ENCODE measurements around the gene IFT122. TPM values are rescaled to one million over a fixed set of nuclear protein-coding genes. Genes with fewer than 3 reads are reported as not detected.
A peak's percentile ranks its signal among the peaks of the same experiment; 100 is the strongest.

The IFT122 gene
- total RNA-seq, 2 donors from 2014 or later = 15.6 to 31.5 TPM

DNA sequence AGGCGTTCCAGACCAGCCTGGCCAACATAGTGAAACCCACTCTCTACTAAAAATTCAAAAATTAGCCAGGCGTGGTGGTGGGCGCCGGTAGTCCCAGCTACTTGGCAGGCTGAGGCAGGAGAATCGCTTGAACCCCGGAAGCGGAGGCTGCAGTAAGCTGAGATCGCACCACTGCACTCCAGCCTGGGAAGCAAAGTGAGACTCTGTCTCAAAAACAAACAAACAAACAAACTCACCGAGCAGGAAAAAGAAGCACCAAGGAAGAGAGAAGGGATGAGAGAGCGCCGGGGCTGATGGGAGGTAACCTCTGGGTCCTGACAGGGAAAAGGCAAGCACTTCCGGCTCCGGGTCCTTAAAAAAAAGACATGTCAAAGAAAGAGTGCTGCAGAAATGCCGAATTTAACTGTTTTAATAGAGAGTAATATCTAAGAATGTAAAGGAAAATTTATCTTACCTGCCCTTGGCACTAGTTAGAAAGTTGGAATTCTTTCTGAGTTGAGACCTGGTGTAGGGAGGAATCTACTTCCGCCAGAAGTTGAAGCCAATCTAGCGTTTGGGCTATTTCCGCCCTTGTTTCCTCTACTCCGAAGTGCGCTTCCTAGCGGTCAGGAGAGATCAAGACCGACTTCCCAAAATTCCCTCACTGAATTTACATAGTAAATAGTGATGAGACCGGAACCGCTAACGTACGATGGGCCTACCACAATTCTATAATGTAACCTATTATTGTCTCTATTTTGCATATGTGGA, 40.7 kb upstream of the IFT122 start:
- intact Hi-C loops (cut with DNase I) = no loop called here
- TF ChIP-seq, protein P1, sequence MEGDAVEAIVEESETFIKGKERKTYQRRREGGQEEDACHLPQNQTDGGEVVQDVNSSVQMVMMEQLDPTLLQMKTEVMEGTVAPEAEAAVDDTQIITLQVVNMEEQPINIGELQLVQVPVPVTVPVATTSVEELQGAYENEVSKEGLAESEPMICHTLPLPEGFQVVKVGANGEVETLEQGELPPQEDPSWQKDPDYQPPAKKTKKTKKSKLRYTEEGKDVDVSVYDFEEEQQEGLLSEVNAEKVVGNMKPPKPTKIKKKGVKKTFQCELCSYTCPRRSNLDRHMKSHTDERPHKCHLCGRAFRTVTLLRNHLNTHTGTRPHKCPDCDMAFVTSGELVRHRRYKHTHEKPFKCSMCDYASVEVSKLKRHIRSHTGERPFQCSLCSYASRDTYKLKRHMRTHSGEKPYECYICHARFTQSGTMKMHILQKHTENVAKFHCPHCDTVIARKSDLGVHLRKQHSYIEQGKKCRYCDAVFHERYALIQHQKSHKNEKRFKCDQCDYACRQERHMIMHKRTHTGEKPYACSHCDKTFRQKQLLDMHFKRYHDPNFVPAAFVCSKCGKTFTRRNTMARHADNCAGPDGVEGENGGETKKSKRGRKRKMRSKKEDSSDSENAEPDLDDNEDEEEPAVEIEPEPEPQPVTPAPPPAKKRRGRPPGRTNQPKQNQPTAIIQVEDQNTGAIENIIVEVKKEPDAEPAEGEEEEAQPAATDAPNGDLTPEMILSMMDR (IDR thresholded peaks at IDR 0.05) = peak; percentile 87
- H3K27ac ChIP-seq = peak overlapping the region; percentile 60

DNA sequence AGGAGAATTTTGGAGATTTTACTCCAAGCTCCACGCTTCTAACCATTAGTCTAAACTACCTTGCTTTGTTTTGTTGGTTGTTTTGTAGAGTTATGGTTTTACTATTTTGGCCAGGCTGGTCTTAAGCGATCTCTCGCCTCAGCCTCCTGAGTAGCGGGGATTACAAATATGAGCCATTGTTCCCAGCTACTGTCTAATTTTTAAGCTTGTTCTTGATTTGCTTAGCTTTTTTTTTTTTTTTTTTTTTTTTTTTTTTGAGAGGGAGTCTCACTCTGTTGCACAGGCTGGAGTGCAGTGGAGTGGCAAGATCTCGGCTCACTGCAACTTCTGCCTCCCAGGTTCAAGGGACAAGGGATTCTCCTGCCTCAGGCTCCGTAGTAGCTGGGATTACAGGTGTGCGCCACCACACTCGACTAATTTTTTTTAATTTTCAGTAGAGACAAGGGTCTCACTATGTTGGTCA, 40.1 kb upstream of the IFT122 start:
- Histone ChIP-seq H3K36me3 (no peaks in the 10 kb centered on the region), H3K4me3 (no peak overlapping the region), H3K9me3 (no peaks in the 10 kb centered on the region), H3K4me1 (no peaks in the 10 kb centered on the region), H3K9ac (ENCODE audit: low read depth in 2 of 2, low read length in 2 of 2) (no peak overlapping the region), H3K27ac (peak overlapping the region; percentile 60), H3K27me3 (no peaks in the 10 kb centered on the region)
- DNase-seq = no peak
- TF ChIP-seq, protein P1 (IDR thresholded peaks at IDR 0.05) = no peak
- intact Hi-C loops (cut with DNase I) = no loop called here

More for the DNA sequence above, 40.7 kb upstream of the IFT122 start:
- Histone ChIP-seq H3K4me3 (peak overlapping the region; percentile 84), H3K36me3 (no peaks in the 10 kb centered on the region), H3K27me3 (no peaks in the 10 kb centered on the region), H3K9me3 (no peaks in the 10 kb centered on the region), H3K4me1 (no peaks in the 10 kb centered on the region), H3K9ac (ENCODE audit: low read depth in 2 of 2, low read length in 2 of 2) (peak overlapping the region; percentile 79 to 84)
- DNase-seq = peak; percentile 88

DNA sequence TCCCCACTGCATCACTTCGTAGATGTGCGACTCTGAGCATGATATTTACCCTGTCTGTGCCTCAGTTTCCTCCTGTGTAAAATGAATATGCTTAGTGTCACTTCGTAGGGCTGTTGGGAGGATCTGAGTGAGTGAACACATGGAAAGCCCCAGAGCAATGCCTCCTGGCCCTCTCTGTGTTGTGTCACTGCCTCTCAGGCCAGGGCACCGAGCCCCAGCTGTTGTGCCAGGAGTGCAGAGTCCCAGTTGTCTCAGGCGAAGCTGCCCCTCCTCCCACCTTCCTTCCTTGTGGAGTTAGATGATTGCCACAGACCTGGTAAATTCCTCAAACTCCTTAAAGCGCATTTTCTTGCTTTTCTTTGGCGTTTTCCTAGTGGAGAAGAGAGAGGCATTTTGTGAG, 37.8 kb upstream of the IFT122 start:
- Histone ChIP-seq H3K9ac (ENCODE audit: low read depth in 2 of 2, low read length in 2 of 2) (no peak overlapping the region), H3K4me3 (no peak overlapping the region), H3K36me3 (no peaks in the 10 kb centered on the region), H3K27ac (no peak overlapping the region), H3K27me3 (no peaks in the 10 kb centered on the region), H3K9me3 (no peaks in the 10 kb centered on the region), H3K4me1 (no peaks in the 10 kb centered on the region)
- TF ChIP-seq, protein P1 (IDR thresholded peaks at IDR 0.05) = no peak
- intact Hi-C loops (cut with DNase I) = no loop called here
- no peak for DNase-seq

DNA sequence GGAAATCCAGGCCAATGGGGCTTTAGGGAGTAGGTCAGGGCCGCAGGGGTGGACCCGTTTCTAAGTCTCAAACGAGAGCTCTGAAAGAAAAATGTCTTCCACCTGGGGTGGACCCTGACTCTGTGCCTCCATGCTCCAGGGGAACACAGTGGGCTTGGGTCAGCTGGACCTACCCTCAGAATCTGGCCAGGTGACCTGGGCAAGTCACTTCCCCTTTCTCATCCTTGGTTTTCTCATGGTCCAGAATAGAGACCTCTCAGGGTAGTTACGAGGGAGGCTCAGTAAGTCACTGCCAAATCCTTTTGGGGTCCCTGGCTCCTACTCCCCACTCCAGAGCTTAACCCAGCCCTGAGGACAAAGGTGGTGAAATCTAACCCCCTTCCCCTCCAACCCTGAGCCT, 37.4 kb upstream of the IFT122 start:
- no peak overlapping the region for H3K9ac ChIP-seq (ENCODE audit: low read depth in 2 of 2, low read length in 2 of 2)
- no peak for DNase-seq
- H3K27ac ChIP-seq = no peak overlapping the region
- intact Hi-C loops (cut with DNase I) = no loop called here
- no peaks in the 10 kb centered on the region for H3K27me3 ChIP-seq
- H3K4me1 ChIP-seq = no peaks in the 10 kb centered on the region
- no peak overlapping the region for H3K4me3 ChIP-seq
- H3K9me3 ChIP-seq = no peaks in the 10 kb centered on the region
- TF ChIP-seq, protein P1 (IDR thresholded peaks at IDR 0.05) = no peak
- no peaks in the 10 kb centered on the region for H3K36me3 ChIP-seq

DNA sequence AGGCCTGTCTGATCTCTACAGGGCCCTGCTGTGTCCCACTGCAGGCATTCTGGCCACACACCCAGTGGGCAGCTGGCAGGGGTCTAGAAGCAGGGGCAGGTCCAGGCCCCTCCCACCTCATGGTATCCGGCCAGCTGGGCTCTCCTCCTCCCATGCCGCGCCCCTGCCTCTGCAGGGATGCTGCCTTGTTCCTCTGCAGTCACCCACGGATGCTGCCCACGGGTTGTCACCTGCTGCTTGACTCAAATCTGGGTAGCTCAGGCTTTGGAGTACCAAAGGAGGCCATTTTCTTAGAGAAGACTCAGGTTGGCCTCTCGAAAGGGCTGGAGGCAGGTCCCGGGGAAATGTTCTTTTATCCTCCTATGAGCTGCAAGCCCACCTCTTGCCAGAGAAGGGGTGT, 36.6 kb upstream of the IFT122 start:
- Histone ChIP-seq H3K4me3 (no peak overlapping the region), H3K27me3 (no peaks in the 10 kb centered on the region), H3K9me3 (no peaks in the 10 kb centered on the region), H3K27ac (no peak overlapping the region), H3K9ac (ENCODE audit: low read depth in 2 of 2, low read length in 2 of 2) (no peak overlapping the region), H3K36me3 (no peaks in the 10 kb centered on the region), H3K4me1 (no peaks in the 10 kb centered on the region)
- no peak for DNase-seq
- intact Hi-C loops (cut with DNase I) = no loop called here
- TF ChIP-seq, protein P1 (IDR thresholded peaks at IDR 0.05) = no peak

Data from colonic mucosa (tissue), 4 donors.